ENCODE results near the gene CLEC18A. TPM values are rescaled to one million over a fixed set of nuclear protein-coding genes. Genes with fewer than 3 reads are reported as not detected.

CLEC18A gene
- polyA plus RNA-seq, 1 experiment, result not detected

Small RNAs within 50 kb of the gene (small RNA-seq; reads per million reads assigned to genes)
- not detected for gene AC026468.1 (ENCODE audit: insufficient read length, low read depth)
- gene MIR140 (ENCODE audit: insufficient read length, low read depth), result 2,244 reads per million, percentile 97 among the genes with 10 or more reads in this experiment

Other genes starting within 250 kb of the CLEC18A start
- 557 and 580 TPM in 2 replicates for gene NQO1, start 224.8 kb upstream of the CLEC18A start, polyA plus RNA-seq (2011; rRNA removed)
- gene NOB1, start 196.4 kb upstream of the CLEC18A start, polyA plus RNA-seq (2011; rRNA removed), result 58.7 TPM in 2 replicates
- gene WWP2, start 189.0 kb upstream of the CLEC18A start, polyA plus RNA-seq (2011; rRNA removed), result 13.1 and 13.4 TPM in 2 replicates
- 27.7 and 28.2 TPM in 2 replicates for gene PDPR, start 163.0 kb downstream of the CLEC18A start, polyA plus RNA-seq (2011; rRNA removed)
- not detected in 2 replicates for gene CLEC18C, start 222.5 kb downstream of the CLEC18A start, polyA plus RNA-seq (2011; rRNA removed)

All from AG04450 (cell line).